Thyroid gland (tissue), 4 donors: ENCODE measurements around the gene PCCA.

Source experiments
- POLR2A ChIP-seq, 2 donors: fragments of 450-650 bp; IDR thresholded peaks; one replicate each; pipeline ENCODE4 v1.6.1; 2017; ENCODE audit warnings: antibody characterized with exemption in 2 of 2, mild to moderate bottlenecking in 2 of 2, moderate library complexity in 1 of 2
- TF ChIP-seq, protein P1 (sequence below), 6 experiments: fragments of 200-600 bp in 3 of 6; fragments of 450-650 bp in 3 of 6; sonication (generic) in 3 of 6; IDR thresholded peaks; one replicate each; pipeline ENCODE4 v1.5.1; 2016 to 2019; ENCODE audit warnings: antibody characterized with exemption in 6 of 6, mild to moderate bottlenecking in 2 of 6, inconsistent platforms in 1 of 6, moderate library complexity in 1 of 6

- TF ChIP-seq, protein P1, sequence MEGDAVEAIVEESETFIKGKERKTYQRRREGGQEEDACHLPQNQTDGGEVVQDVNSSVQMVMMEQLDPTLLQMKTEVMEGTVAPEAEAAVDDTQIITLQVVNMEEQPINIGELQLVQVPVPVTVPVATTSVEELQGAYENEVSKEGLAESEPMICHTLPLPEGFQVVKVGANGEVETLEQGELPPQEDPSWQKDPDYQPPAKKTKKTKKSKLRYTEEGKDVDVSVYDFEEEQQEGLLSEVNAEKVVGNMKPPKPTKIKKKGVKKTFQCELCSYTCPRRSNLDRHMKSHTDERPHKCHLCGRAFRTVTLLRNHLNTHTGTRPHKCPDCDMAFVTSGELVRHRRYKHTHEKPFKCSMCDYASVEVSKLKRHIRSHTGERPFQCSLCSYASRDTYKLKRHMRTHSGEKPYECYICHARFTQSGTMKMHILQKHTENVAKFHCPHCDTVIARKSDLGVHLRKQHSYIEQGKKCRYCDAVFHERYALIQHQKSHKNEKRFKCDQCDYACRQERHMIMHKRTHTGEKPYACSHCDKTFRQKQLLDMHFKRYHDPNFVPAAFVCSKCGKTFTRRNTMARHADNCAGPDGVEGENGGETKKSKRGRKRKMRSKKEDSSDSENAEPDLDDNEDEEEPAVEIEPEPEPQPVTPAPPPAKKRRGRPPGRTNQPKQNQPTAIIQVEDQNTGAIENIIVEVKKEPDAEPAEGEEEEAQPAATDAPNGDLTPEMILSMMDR (IDR thresholded peaks at IDR 0.05), result no peak
- no peak for TF ChIP-seq POLR2A (IDR thresholded peaks at IDR 0.05)
Observed at GRCh38 chr13:100300243-100300642, 211.3 kb downstream of the PCCA start.
